OCI-LY7 (cell line): Measurements from ENCODE around the gene FAM156A. TPM values are rescaled to one million over a fixed set of nuclear protein-coding genes. Genes with fewer than 3 reads are reported as not detected.

Source experiments
- BruUV-seq: library from RNA; stranded (reverse); fragments of 400-500 nt; replicated peaks from 2 replicates; lab custom pipeline; 2021; lab: Mats Ljungman, UMichigan
- CTCF ChIA-PET: fragments of 300-600 bp; sonication (Branson Sonifier 250); formaldehyde crosslinking; loops from one replicate; lab custom pipeline; 2022; ENCODE audit warnings: antibody characterized with exemption; ENCODE audit not compliant: unreplicated experiment; lab: Charles Lee
- POLR2A ChIA-PET: fragments of 300-600 bp; sonication (Branson Sonifier 250); formaldehyde crosslinking; loops from one replicate; lab custom pipeline; 2022; ENCODE audit warnings: antibody characterized with exemption; lab: Charles Lee
- DNase-seq: peaks from one replicate; pipeline ENCODE4 v3.0.0-alpha.2; 2015; ENCODE audit warnings: low spot score
- H2AFZ ChIP-seq: fragments of 200-600 bp; sonication (generic), shearing (Covaris generic); 2 replicates; pipeline ENCODE4 v1.6.1; 2014; ENCODE audit warnings: mild to moderate bottlenecking, antibody characterized with exemption, low read length, moderate library complexity
- H3K27ac ChIP-seq: fragments of 200-600 bp; sonication (generic); 2 replicates; pipeline ENCODE4 v1.5.1; 2014; ENCODE audit warnings: mixed run types, low read depth, mild to moderate bottlenecking, moderate library complexity, low read length, inconsistent platforms; ENCODE audit not compliant: poor library complexity, severe bottlenecking
- H3K36me3 ChIP-seq: fragments of 200-600 bp; sonication (generic); 2 replicates; pipeline ENCODE4 v1.6.1; 2014; ENCODE audit warnings: mild to moderate bottlenecking, antibody characterized with exemption, low read length, moderate library complexity, mixed read lengths; ENCODE audit not compliant: insufficient read depth
- H3K4me1 ChIP-seq: fragments of 200-600 bp; sonication (generic); 2 replicates; pipeline ENCODE4 v1.5.1; 2014; ENCODE audit warnings: mild to moderate bottlenecking, low read length; ENCODE audit not compliant: insufficient read depth, poor library complexity, severe bottlenecking
- H3K4me2 ChIP-seq: fragments of 200-600 bp; sonication (generic); 2 replicates; pipeline ENCODE4 v1.6.1; 2014; ENCODE audit warnings: mild to moderate bottlenecking, low read length
- H3K4me3 ChIP-seq: fragments of 200-600 bp; sonication (generic); 2 replicates; pipeline ENCODE4 v1.5.1; 2014; ENCODE audit warnings: mild to moderate bottlenecking, low read depth, low read length; ENCODE audit not compliant: poor library complexity, severe bottlenecking
- H3K79me2 ChIP-seq: fragments of 200-600 bp; sonication (generic); 2 replicates; pipeline ENCODE4 v1.6.1; 2016; ENCODE audit warnings: low read depth, mild to moderate bottlenecking, low read length, moderate library complexity, mixed read lengths; ENCODE audit not compliant: insufficient read depth
- H3K9me2 ChIP-seq: fragments of 200-600 bp; sonication (generic); 2 replicates; pipeline ENCODE4 v1.6.1; 2016; ENCODE audit warnings: mild to moderate bottlenecking, low read length, mixed read lengths; ENCODE audit not compliant: insufficient read depth
- H3K9me3 ChIP-seq: fragments of 200-600 bp; sonication (generic); 2 replicates; pipeline ENCODE4 v1.6.1; 2014; ENCODE audit warnings: mild to moderate bottlenecking, mixed run types, low read length, mixed read lengths
- H4K20me1 ChIP-seq: fragments of 200-600 bp; sonication (generic); 2 replicates; pipeline ENCODE4 v1.6.1; 2014; ENCODE audit warnings: mild to moderate bottlenecking, antibody characterized with exemption, low read length, moderate library complexity, mixed read lengths; ENCODE audit not compliant: insufficient read depth
- CTCF ChIP-seq: fragments of 200-600 bp; sonication (generic); conservative IDR thresholded peaks from 2 replicates; pipeline ENCODE4 v1.5.1; 2014; ENCODE audit warnings: mild to moderate bottlenecking, antibody characterized with exemption, low read length, moderate library complexity, mixed read lengths
- EZH2phosphoT487 ChIP-seq: fragments of 200-600 bp; sonication (generic); IDR thresholded peaks from 2 replicates; pipeline ENCODE4 v1.6.1; 2018; ENCODE audit warnings: low read depth, borderline replicate concordance, mild to moderate bottlenecking, mixed run types, antibody characterized with exemption, low read length, moderate library complexity, mixed read lengths
- intact Hi-C: fragments of 100-400 bp; cut with micrococcal nuclease; formaldehyde crosslinking; loops from one replicate; pipeline ENCODE4 v1.10.0; 2022; ENCODE audit not compliant: unreplicated experiment
- total RNA-seq, 2 experiments: library from RNA; depleted of rRNA in 1 of 2; stranded (reverse); fragments of >200 nt in 1 of 2; shearing (Covaris generic) in 1 of 2; gene quantifications; 2 replicates each; pipeline ENCODE4 v1.2.3, GENCODE V29; 2014 to 2022

The FAM156A gene
- total RNA-seq, 2 experiments from 2014 or later: 13.8 to 22.6 TPM

- ChIA-PET POLR2A (interaction anchor here (0.5 to 2.4 kb wide), 7 partner anchors 72 to 1188 kb away, joined by 3 to 11 read pairs (median 4); partner anchors contain the start of gene FAM120C), CTCF (no interaction called here)
- Histone ChIP-seq H2AFZ (peak overlapping the region; percentile 85), H3K79me2 (peaks cover 14% of the 10 kb centered on the region), H3K36me3 (no peaks in the 10 kb centered on the region), H4K20me1 (no peaks in the 10 kb centered on the region), H3K4me2 (peak overlapping the region; percentile 83), H3K9me3 (no peaks in the 10 kb centered on the region), H3K4me1 (peaks cover 13% of the 10 kb centered on the region), H3K9me2 (no peaks in the 10 kb centered on the region), H3K27ac (peak overlapping the region; percentile 64), H3K4me3 (peak overlapping the region; percentile 92)
- BruUV-seq: no TSS peak
- TF ChIP-seq CTCF: peak; percentile 65
- TF ChIP-seq EZH2phosphoT487: no peak
- DNase-seq: peak; percentile 95
- intact Hi-C loops: loop anchor here (5.0 kb wide), 1 partner anchor 52 kb away; the partner anchor contains the start of gene GPR173
These were observed 37.0 kb upstream of the FAM156A start for GRCh38 chrX:52995135-52995986.

GRCh38 chrX:52990848-52991247, 32.5 kb upstream of the FAM156A start:
- intact Hi-C loops: no loop called here
- ChIA-PET CTCF (no interaction called here), POLR2A (no interaction called here)
- H3K4me2 ChIP-seq: no peak overlapping the region
- H2AFZ ChIP-seq: no peak overlapping the region
- H3K4me3 ChIP-seq: no peak overlapping the region
- peaks cover 14% of the 10 kb centered on the region for H3K79me2 ChIP-seq
- H3K4me1 ChIP-seq: peaks cover 11% of the 10 kb centered on the region
- no peak overlapping the region for H3K27ac ChIP-seq
- no peaks in the 10 kb centered on the region for H3K36me3 ChIP-seq
- no peak for DNase-seq
- H4K20me1 ChIP-seq: no peaks in the 10 kb centered on the region
- no peak for TF ChIP-seq CTCF
- no TSS peak for BruUV-seq
- no peaks in the 10 kb centered on the region for H3K9me3 ChIP-seq
- H3K9me2 ChIP-seq: no peaks in the 10 kb centered on the region
